Endothelial cell of hepatic sinusoid (primary cell): ENCODE measurements around the gene RAD51B.

Source experiments
- in situ Hi-C: cut with HindIII; loops from 2 replicates; pipeline ENCODE4 v1.10.0; 2017; ENCODE audit warnings: low sequenced_read_pairs

Gene RAD51B

GRCh38 chr14:68341411-68342212, 522.0 kb downstream of the RAD51B start:
- in situ Hi-C loops: no loop called here

DNA sequence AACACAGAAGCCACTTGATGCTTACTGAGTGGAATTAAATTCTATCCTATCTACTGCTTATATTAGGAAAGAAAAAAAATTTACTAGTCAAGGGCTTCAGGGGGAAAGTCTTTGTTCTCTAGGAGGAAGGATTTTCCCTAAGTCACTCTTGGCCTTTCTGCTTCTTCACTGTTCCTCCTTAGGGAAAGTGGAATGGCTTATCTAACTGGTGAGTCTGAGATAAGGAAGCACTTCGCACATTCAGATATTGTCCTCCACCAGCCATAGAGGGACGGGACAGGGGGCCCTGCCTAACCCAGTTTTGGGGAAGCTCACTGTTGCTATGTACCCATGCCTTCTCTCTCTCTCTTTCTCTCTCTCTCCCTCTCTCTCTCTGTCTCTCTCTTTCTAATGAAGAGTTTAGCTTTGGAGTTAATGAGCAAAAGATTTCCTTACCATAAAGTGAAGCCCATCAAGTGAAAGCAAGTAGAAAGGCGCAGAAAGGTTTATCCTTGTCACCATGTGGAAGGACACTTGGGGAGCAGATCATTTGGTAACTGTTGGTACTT, 522.7 kb downstream of the RAD51B start:
- in situ Hi-C loops: no loop called here

- in situ Hi-C loops: no loop called here
Measured at GRCh38 chr14:68343534-68344118, 524.0 kb downstream of the RAD51B start.

- in situ Hi-C loops: no loop called here
Measured at GRCh38 chr14:68345738-68346137, 526.2 kb downstream of the RAD51B start.

DNA sequence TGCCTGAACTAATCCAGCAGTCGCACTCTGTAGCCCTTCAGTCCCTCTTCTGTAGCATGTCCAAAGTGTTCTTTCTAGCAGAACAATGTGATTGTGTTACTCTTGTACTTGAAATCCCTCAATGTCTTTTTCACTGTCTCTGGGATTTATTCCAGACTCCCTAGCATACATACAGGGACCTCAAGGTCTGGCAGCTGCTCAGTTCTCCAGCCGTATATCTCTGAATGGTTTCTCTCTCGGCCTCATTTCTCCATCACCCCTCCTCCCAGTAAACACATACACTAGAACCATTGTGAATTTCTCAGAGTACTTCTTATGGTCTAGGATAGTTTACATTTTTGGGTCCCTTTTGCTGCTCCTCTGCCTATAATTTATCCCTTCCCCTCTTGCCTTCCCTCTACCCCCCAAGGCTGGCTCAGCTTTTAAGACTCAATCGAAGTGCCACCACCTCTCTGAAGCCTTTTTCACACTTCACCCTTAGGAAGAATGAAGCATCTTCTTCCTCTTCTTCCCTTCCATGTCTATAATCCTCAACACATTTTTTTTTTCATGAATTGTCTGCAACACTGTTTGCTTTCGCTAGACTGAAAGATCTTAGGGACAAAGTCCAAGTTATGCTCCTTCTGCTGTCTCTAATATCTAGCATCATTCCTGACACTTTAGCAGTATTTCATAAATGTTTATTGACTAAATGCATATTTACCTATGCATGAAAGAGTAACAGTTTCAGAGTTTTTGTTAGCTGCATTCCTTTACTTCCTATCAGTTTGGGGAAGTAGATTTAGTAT, 527.2 kb downstream of the RAD51B start:
- in situ Hi-C loops: no loop called here

DNA sequence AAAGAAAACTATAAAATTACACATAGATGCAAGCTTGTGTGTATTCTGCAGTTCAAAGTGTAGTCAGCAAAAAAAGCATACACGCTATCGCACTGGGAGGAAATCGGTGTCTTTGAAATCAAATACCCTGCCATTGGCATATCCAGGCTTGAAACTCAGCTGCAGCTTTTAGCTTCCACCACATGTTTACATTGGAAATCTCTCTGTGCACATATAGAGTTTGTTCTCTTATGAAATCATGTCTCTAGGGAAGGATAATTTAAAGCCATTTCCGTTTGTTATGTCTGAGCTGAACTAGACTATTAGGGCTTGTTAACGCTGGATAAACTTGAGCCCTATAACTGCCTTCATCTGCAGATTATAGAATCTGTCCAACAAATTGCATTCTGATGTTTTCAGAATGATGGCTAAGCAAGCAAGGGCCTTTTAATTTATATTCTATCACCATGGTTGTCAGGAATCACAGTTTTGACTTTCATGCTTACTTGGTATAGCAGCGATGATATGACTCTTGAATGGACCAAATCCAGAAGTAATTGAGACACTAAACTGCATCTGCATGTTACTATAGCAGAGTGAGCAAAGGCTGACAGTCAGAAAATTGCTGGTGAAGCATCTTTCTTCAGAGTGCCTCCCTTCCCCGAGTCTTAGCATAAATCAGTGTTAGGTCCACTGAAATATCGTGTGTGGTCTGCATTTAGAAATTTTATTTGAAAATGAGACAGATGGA, 530.5 kb downstream of the RAD51B start:
- in situ Hi-C loops: no loop called here

GRCh38 chr14:68355415-68355814, 535.8 kb downstream of the RAD51B start:
- in situ Hi-C loops: no loop called here

DNA sequence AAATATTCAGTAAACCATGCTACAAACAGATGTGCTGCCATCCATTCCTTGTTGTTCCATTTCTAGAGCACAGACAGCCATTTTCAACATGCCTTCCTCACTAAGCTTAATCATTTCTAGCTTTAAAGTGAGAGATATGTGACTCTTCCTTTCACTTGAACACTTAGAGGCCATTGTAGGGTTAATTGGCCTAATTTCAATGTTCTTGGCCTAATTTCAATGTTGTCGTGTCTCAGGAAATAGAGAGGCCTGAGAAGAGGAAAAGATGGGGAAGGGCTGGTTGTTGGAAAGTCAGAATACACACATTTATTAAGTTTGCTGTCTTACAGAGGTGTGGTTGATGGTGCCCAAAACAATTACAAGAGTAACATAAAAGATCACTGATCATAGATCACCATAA, 538.2 kb downstream of the RAD51B start:
- in situ Hi-C loops: no loop called here

DNA sequence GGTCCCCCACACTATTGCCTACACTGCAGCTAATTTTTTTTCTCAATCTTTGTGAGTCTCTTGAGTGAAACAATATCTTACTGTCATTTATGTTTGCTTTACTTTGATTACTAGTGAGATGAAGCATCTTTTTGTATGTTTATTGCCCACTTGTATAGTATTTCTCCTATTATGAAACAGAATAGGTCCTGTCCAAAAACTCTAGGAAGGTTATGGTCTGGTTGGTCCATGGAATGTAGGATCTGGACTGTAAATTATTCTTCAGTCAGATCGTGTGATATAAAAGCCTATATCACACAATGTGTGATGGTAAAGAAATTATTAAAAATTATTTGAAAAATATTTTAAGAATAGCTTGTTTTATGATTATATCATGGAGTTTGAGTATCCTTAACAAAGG, 538.9 kb downstream of the RAD51B start:
- in situ Hi-C loops: no loop called here

GRCh38 chr14:68359022-68359836, 539.6 kb downstream of the RAD51B start:
- in situ Hi-C loops: no loop called here

DNA sequence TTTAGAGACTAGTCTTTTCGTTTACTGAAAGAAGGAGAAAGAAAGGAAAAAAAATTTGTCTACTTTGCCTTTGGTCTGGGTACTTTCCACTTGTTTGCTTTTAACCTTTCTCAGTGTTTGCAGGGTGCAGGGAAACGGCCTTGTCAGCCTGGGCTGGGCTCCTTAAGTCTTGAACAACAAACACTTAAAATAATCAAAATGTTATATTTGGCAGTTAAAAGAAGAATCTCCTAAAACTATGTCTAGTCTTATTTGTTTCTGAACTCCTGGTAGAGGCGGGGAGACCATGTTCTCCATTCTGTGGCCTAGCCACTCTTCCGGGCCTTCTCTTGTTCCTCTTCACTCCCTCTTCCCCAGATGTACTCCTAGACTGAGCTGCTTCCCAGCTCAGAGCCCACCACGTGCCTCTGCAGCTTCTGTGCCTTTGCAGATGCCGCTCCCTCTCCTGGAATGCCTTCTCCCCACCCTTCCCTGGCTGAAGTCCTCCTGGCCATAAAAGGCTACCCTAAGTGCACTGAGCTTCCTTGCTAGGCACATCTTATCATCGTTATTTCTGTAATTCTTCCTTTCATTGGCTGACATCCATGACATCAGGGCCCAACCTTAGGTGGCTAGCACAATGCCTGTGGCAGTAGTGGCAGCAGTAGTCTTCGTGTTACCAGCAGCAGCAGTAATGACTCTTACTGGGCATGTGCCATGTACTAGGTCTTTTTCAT, 540.4 kb downstream of the RAD51B start:
- in situ Hi-C loops: no loop called here

DNA sequence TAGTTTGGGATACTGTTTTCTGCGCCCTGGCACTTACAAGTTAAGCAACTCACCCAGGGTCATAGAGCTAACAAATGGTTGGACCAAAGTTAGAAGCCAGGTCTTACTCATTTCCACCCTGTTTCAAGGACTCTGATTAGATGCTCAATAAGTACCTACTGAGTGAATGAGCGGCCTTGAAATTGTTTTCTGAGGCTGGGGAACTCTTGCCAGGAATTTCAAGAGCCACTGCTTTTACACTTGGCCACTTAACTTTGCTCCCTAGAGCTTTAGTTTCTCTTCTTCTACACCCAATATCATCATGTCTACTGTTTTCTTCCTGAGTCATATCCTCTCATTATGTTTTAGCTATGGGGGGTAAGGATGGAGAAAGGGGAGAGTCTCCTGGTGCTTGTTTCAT, 541.7 kb downstream of the RAD51B start:
- in situ Hi-C loops: no loop called here

DNA sequence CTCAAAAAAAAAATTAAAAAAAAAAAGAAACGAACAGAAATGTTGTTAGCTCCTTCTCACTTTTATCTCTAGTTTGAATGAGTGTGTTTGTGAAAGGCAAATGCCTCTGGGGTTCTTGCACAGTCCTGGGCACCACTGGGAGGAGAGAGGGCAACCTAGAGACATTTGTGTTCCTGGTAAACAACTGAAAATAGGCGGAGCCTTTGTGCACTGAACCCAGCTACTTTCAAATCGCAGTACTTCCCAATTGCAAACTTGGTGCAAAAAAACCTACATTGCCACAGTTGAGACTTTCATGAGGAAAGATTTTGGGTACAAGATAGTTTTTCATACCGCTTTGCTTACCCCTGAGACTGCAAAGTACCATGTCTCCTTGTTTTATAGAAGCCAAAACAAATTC, 543.3 kb downstream of the RAD51B start:
- in situ Hi-C loops: no loop called here

DNA sequence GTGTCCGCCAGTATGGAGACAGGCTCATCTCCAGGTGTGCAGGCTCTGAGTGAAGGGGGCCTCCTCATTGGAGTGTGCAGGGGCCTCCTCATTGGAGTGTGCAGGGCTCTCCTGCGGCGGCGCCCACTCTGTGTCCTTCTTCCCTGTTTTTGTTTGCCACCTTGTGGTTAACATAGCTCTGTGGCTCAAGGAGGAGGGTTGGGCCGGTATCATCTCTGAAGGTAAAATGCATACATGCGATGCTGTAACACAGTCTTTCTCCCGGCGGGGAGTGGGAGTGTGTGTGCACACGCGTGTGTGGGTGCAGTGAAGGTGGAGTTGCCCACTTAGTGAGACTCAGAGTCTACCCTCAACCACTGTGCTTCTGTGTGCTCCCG, 543.9 kb downstream of the RAD51B start:
- in situ Hi-C loops: no loop called here

DNA sequence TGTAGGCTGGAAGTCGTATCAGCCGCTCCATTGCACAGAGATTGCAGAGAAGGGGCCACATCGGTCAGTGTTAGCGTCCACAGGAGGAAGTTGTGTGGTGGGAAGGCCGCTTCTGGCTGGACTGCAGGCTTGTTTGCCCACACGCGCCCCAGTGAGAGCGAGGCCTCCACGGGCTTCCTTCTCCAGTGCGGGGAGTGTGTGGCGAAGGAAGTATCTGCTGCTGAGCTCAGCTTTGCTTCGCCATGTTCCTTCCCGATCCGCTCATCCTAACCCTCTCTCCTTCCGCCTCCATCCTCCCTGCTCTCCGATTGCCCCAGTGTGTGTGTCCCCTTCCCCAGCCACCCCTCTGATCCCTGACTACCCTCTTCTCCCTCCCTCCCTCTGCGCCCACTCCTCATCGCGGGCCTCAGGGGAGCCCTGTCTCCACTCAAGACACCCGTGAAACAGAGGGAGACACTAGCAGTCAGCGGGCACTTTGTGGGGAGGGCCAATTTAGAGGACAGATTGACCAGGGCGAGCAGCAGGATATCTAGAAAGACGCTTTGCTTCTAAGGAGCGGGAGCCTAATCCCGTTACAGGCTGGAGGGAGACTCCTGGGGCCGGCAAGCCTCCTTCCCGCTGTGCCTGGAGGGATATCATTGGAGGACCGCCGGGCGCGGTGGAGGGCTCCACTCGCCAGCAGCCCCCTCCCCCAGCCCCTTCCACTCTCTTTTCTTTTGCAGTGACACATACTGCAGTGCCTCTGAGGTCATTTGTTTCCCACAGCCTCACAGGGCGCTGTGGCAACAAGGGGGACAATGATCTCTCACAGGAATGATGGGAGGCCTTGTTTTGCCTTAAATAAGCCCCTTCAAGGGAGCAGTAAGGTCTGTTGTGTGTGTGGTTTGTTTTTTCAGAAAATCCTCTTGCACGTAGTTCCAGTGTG, 544.5 kb downstream of the RAD51B start:
- in situ Hi-C loops: no loop called here

DNA sequence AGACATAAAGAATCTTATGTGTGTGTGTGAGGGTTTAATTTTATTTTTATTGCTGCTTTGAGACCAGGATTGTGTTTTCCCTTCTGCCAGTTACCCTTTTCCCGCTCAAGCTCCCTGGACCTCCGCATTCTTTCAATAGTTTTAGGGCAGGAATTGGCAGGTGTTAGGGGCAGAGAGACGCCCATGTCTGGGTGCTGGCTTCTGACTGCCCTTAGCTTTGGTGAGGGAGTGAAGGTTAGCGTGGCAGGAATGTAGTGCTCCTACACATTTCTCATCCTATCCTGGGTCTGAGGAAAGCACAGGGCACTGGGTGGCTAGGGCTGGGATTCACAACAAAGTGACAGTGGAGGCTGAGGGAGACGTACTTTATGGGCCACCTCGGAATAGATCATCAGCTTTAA, 545.2 kb downstream of the RAD51B start:
- in situ Hi-C loops: loop anchor here (5.0 kb wide), 1 partner anchor 67 kb away; no protein-coding TSS in a partner anchor

DNA sequence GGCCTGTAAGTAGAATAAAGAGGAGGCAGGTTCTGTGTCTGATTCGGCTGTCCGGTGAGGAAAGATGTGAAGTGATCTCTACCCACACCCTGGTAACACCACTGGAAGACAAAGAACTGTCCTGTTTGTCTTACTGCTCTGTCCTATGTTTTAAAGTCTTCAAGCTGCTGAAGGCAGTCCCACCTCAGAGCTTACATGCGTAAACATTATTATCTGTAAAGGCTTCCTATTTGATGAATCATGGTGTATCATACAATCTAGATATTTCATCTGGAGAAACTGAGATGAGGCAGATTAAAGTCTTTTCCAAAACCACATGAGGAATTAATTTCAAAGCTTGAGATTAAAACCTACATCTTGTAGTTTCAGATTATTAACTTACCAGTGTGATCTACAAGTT, 545.6 kb downstream of the RAD51B start:
- in situ Hi-C loops: loop anchor here (5.0 kb wide), 1 partner anchor 68 kb away; no protein-coding TSS in a partner anchor

GRCh38 chr14:68366656-68367055, 547.1 kb downstream of the RAD51B start:
- in situ Hi-C loops: loop anchor here (5.0 kb wide), 1 partner anchor 69 kb away; no protein-coding TSS in a partner anchor
